GM12878 (cell line): ENCODE data around the gene SH2B3. TPM values are rescaled to one million over a fixed set of nuclear protein-coding genes. Genes with fewer than 3 reads are reported as not detected.

Source experiments
- ATAC-seq: fragments of 200-7000 bp; cut with Tn5 transposase; 3 replicates; pipeline ENCODE4 v1.9.1; 2020; ENCODE audit warnings: mild to moderate bottlenecking, moderate library complexity
- BruUV-seq: library from RNA; stranded (reverse); fragments of 400-500 nt; replicated peaks from 2 replicates; lab custom pipeline; 2021; lab: Mats Ljungman, UMichigan
- CTCF ChIA-PET: fragments of 300-600 bp; sonication (Branson Sonifier 250); formaldehyde crosslinking; extraction: SDS; loops from one replicate; lab custom pipeline; 2021; ENCODE audit warnings: inconsistent platforms; lab: Yijun Ruan, JAX
- POLR2A ChIA-PET: fragments of 350-600 bp; formaldehyde crosslinking; extraction: SDS; loops from one replicate; lab custom pipeline; 2021; ENCODE audit warnings: inconsistent platforms; lab: Charles Lee
- RAD21 ChIA-PET: fragments of 300-600 bp; sonication (Branson Sonifier 250); formaldehyde crosslinking; loops from one replicate; lab custom pipeline; 2023; ENCODE audit warnings: antibody characterized with exemption; ENCODE audit not compliant: unreplicated experiment; lab: Charles Lee
- SMC1A ChIA-PET: fragments of 300-600 bp; sonication (Branson Sonifier 250); formaldehyde crosslinking; loops from one replicate; lab custom pipeline; 2023; ENCODE audit not compliant: unreplicated experiment, uncharacterized antibody; lab: Charles Lee
- DNase-seq: peaks from one replicate; pipeline ENCODE4 v3.0.0-alpha.2; 2011; ENCODE audit warnings: low read depth, low spot score
- FAIRE-seq: peaks from 3 replicates; lab custom pipeline; 2011; peaks lifted over from hg19 to GRCh38; lab: Jason Lieb, UNC
- H2AFZ ChIP-seq: 2 replicates; pipeline ENCODE4 v1.6.0; 2011; ENCODE audit warnings: low read depth, low read length, control low read depth; ENCODE audit not compliant: control insufficient read depth
- H3K27ac ChIP-seq: 2 replicates; pipeline ENCODE4 v1.5.1; 2011; ENCODE audit warnings: control low read depth; ENCODE audit not compliant: control insufficient read depth, insufficient read depth
- H3K27me3 ChIP-seq, 2 experiments: replicated peaks in 1 of 2; 2 replicates each; pipeline versions ENCODE4 v1.6.0 to v1.6.1; 2011; ENCODE audit warnings: low read length in 1 of 2; ENCODE audit not compliant: control insufficient read depth in 2 of 2, insufficient read depth in 2 of 2
- H3K36me3 ChIP-seq, 2 experiments: 2 replicates each; pipeline ENCODE4 v1.5.1; 2011; ENCODE audit warnings: low read length in 1 of 2; ENCODE audit not compliant: control insufficient read depth in 2 of 2, insufficient read depth in 2 of 2
- H3K4me1 ChIP-seq: 2 replicates; pipeline ENCODE4 v1.6.1; 2011; ENCODE audit warnings: mild to moderate bottlenecking, low read length, moderate library complexity, mixed read lengths; ENCODE audit not compliant: control insufficient read depth, insufficient read depth
- H3K4me2 ChIP-seq: 2 replicates; pipeline ENCODE4 v1.6.0; 2011; ENCODE audit warnings: control low read depth; ENCODE audit not compliant: control insufficient read depth, insufficient read depth
- H3K4me3 ChIP-seq: fragments of 200-600 bp; sonication (generic); 2 replicates; pipeline ENCODE4 v1.5.1; 2016
- H3K79me2 ChIP-seq: 2 replicates; pipeline ENCODE4 v1.6.0; 2011; ENCODE audit warnings: low read length; ENCODE audit not compliant: control insufficient read depth, insufficient read depth
- H3K9ac ChIP-seq: 2 replicates; pipeline ENCODE4 v1.8.0; 2011; ENCODE audit warnings: low read length, control low read depth, mixed read lengths; ENCODE audit not compliant: control insufficient read depth, insufficient read depth
- H3K9me3 ChIP-seq: replicated peaks from 3 replicates; pipeline ENCODE4 v1.5.1; 2011; ENCODE audit warnings: mild to moderate bottlenecking, low read length; ENCODE audit not compliant: control insufficient read depth, insufficient read depth
- H4K20me1 ChIP-seq: 2 replicates; pipeline ENCODE4 v1.6.0; 2011; ENCODE audit not compliant: control insufficient read depth, insufficient read depth
- BHLHE40 ChIP-seq, 2 experiments: fragments of 450-650 bp in 1 of 2; IDR thresholded peaks; 2 replicates each; pipeline ENCODE4 v1.6.1; 2011 to 2017; ENCODE audit warnings: low read depth in 2 of 2, borderline replicate concordance in 1 of 2, improper control_type of control experiment in 1 of 2, low read length in 1 of 2, mild to moderate bottlenecking in 1 of 2
- HDAC6 ChIP-seq: fragments of 200-600 bp; sonication (generic); IDR thresholded peaks from one replicate; pipeline ENCODE4 v1.8.0; 2017; ENCODE audit warnings: antibody characterized with exemption; ENCODE audit not compliant: unreplicated experiment
- JUND ChIP-seq: IDR thresholded peaks from 2 replicates; pipeline ENCODE4 v1.6.1; 2012; ENCODE audit warnings: low read depth, mild to moderate bottlenecking, low read length, improper control_type of control experiment, moderate library complexity
- ZNF384 ChIP-seq: IDR thresholded peaks from 2 replicates; pipeline ENCODE4 v1.6.1; 2012; ENCODE audit warnings: low read depth, mild to moderate bottlenecking, low read length, improper control_type of control experiment, borderline replicate concordance
- ZSCAN29 ChIP-seq: fragments of 450-650 bp; IDR thresholded peaks from 2 replicates; pipeline ENCODE4 v1.6.1; 2017; ENCODE audit warnings: mild to moderate bottlenecking, moderate library complexity
- WGBS: methylation state at CpG from one replicate; pipeline ENCODE4 v1.1.6; 2016; ENCODE audit warnings: low lambda C conversion rate; ENCODE audit not compliant: insufficient replicate concordance, insufficient coverage; ENCODE audit errors: missing lambda C conversion rate; 5-methylcytosine and 5-hydroxymethylcytosine counted together
- in situ Hi-C: fragments of 300-500 bp; cut with MboI; formaldehyde crosslinking; loops from 9 replicates; pipeline ENCODE4 v1.14.3; 2018; ENCODE audit warnings: mixed read lengths
- intact Hi-C: fragments of 100-400 bp; cut with micrococcal nuclease; formaldehyde crosslinking; loops from one replicate; pipeline ENCODE4 v1.14.2; 2022; ENCODE audit not compliant: unreplicated experiment
- polyA plus RNA-seq, 11 experiments: library from polyadenylated mRNA; depleted of rRNA in 4 of 11; unstranded in 6 of 11; stranded (reverse) in 5 of 11; fragments of >200 nt; fragmentation: Nextera tagmentation in 4 of 11; fragmentation: Illumina TruSeq in 1 of 11; extraction: Ambion mirVana in 4 of 11; extraction: Trizol in 1 of 11; gene quantifications; 1 replicate in 1 of 11; 2 replicates in 10 of 11; pipeline versions ENCODE4 v1.2.1 to v1.2.3, GENCODE V29; 2011 to 2016; ENCODE audit warnings: inconsistent platforms in 2 of 11, missing spikeins in 2 of 11, low read depth in 1 of 11
- total RNA-seq, 4 experiments: library from RNA; depleted of rRNA in 3 of 4; stranded (reverse); fragments of >200 nt in 3 of 4; fragmentation: Illumina TruSeq in 1 of 4; extraction: Trizol in 1 of 4; gene quantifications; 2 replicates each; pipeline versions ENCODE4 v1.2.1 to v1.2.3, GENCODE V29; 2013 to 2021
- TF ChIP-seq, protein P1 (sequence below): IDR thresholded peaks from 2 replicates; pipeline ENCODE4 v1.6.1; 2012; ENCODE audit warnings: low read depth, low read length, improper control_type of control experiment
- TF ChIP-seq, protein P2 (sequence below): fragments of 450-650 bp; IDR thresholded peaks from 2 replicates; pipeline ENCODE4 v1.6.1; 2017; ENCODE audit warnings: mild to moderate bottlenecking, moderate library complexity
- TF ChIP-seq, protein P3 (sequence below): fragments of 450-650 bp; IDR thresholded peaks from 2 replicates; pipeline ENCODE4 v1.6.1; 2017; ENCODE audit warnings: borderline replicate concordance
- TF ChIP-seq, protein P4 (sequence below): fragments of 450-650 bp; formaldehyde crosslinking; IDR thresholded peaks from 2 replicates; pipeline ENCODE4 v1.4.0; 2022; ENCODE audit warnings: mild to moderate bottlenecking, moderate library complexity
- TF ChIP-seq, protein P5 (sequence below): IDR thresholded peaks from 2 replicates; pipeline ENCODE4 v1.6.1; 2012; ENCODE audit warnings: low read length, inconsistent platforms

SH2B3 gene
- total and polyA plus RNA-seq, 10 of the 15 experiments (the other 5 are each of a cell fraction or from before 2014, with no cell fraction given) = 5.8 to 46.4 (median 23.3) TPM

DNA sequence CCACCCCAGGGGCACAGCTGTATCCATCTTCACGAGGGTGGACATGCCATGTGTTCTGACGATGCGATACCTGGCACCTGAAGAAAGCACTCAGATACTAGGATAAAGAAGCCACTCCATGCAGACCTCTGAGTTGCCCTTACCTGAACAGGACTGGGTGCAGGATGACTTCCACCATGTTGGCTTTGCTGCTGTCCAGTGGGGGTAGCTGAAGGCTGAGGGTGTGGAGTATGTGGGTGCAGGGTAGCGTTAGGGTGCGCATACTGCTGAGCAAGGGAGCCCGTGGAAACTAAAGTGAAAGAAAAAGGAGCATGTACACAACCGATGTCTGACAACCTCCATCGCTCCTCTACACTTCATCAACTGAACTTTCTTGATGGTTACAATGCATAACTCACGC, 51.3 kb downstream of the SH2B3 start (continued):
- TF ChIP-seq BHLHE40 (IDR thresholded peaks at IDR 0.05; ENCODE audit: borderline replicate concordance in 1 of 2, low read depth in 2 of 2, low read length in 1 of 2) (no peak), HDAC6 (no peak), ZSCAN29 (no peak), JUND (no peak), ZNF384 (no peak)
- TF ChIP-seq, protein P1, sequence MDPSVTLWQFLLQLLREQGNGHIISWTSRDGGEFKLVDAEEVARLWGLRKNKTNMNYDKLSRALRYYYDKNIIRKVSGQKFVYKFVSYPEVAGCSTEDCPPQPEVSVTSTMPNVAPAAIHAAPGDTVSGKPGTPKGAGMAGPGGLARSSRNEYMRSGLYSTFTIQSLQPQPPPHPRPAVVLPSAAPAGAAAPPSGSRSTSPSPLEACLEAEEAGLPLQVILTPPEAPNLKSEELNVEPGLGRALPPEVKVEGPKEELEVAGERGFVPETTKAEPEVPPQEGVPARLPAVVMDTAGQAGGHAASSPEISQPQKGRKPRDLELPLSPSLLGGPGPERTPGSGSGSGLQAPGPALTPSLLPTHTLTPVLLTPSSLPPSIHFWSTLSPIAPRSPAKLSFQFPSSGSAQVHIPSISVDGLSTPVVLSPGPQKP = no peak
- TF ChIP-seq, protein P2, sequence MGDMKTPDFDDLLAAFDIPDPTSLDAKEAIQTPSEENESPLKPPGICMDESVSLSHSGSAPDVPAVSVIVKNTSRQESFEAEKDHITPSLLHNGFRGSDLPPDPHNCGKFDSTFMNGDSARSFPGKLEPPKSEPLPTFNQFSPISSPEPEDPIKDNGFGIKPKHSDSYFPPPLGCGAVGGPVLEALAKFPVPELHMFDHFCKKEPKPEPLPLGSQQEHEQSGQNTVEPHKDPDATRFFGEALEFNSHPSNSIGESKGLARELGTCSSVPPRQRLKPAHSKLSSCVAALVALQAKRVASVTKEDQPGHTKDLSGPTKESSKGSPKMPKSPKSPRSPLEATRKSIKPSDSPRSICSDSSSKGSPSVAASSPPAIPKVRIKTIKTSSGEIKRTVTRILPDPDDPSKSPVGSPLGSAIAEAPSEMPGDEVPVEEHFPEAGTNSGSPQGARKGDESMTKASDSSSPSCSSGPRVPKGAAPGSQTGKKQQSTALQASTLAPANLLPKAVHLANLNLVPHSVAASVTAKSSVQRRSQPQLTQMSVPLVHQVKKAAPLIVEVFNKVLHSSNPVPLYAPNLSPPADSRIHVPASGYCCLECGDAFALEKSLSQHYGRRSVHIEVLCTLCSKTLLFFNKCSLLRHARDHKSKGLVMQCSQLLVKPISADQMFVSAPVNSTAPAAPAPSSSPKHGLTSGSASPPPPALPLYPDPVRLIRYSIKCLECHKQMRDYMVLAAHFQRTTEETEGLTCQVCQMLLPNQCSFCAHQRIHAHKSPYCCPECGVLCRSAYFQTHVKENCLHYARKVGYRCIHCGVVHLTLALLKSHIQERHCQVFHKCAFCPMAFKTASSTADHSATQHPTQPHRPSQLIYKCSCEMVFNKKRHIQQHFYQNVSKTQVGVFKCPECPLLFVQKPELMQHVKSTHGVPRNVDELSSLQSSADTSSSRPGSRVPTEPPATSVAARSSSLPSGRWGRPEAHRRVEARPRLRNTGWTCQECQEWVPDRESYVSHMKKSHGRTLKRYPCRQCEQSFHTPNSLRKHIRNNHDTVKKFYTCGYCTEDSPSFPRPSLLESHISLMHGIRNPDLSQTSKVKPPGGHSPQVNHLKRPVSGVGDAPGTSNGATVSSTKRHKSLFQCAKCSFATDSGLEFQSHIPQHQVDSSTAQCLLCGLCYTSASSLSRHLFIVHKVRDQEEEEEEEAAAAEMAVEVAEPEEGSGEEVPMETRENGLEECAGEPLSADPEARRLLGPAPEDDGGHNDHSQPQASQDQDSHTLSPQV = no peak
- TF ChIP-seq, all 136 proteins: peak for 0

DNA sequence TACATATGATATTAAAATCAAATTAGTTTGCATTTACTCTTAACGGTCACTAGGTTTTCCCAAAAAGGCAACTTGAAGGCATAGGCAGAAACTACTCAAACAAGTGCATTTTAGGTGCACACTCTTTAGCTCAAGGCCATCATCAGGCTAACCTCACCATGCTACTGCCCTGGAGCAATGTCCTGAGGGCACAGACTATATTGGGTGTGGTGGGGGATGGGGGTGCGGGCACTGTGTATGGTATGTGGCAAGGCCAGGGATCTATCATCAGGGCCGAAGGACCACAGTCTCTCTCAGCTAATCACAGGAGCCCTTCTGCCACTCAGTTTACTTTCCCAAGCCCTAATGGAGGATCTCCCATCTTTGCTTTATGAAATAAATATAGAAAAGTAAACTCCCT, 51.9 kb downstream of the SH2B3 start:
- in situ Hi-C loops (no loop called here), intact Hi-C loops (no loop called here)
- RAD21 ChIA-PET = no interaction called here
- no peak overlapping the region for H3K4me2 ChIP-seq
- FAIRE-seq (no peak), ATAC-seq (no peak), DNase-seq (no peak)
- peaks cover 9 to 17% of the 10 kb centered on the region in 2 experiments for H3K36me3 ChIP-seq
- peaks cover 2% of the 10 kb centered on the region for H3K4me1 ChIP-seq
- no peaks in the 10 kb centered on the region for H4K20me1 ChIP-seq
- H3K9me3 ChIP-seq = no peaks in the 10 kb centered on the region
- BruUV-seq = no TSS peak
- SMC1A ChIA-PET = interaction anchor here (16.8 kb wide), 1 partner anchor 55 kb away, joined by 605 read pairs; the partner anchor contains the start of gene SH2B3
- CTCF ChIA-PET = interaction anchor here (0.9 to 27.3 kb wide), 3 partner anchors 9 to 332 kb away, joined by 3 to 1117 read pairs (median 4); partner anchors contain the start of gene SH2B3
- WGBS = 98% methylated on average over 3 of the region's 3 CpGs
- H2AFZ ChIP-seq = no peak overlapping the region
- H3K4me3 ChIP-seq = no peak overlapping the region
- no peak overlapping the region for H3K9ac ChIP-seq
- no peaks in the 10 kb centered on the region for H3K27me3 ChIP-seq
- no peak overlapping the region for H3K27ac ChIP-seq
- POLR2A ChIA-PET = no interaction called here
- H3K79me2 ChIP-seq = no peaks in the 10 kb centered on the region
- TF ChIP-seq, protein P3, sequence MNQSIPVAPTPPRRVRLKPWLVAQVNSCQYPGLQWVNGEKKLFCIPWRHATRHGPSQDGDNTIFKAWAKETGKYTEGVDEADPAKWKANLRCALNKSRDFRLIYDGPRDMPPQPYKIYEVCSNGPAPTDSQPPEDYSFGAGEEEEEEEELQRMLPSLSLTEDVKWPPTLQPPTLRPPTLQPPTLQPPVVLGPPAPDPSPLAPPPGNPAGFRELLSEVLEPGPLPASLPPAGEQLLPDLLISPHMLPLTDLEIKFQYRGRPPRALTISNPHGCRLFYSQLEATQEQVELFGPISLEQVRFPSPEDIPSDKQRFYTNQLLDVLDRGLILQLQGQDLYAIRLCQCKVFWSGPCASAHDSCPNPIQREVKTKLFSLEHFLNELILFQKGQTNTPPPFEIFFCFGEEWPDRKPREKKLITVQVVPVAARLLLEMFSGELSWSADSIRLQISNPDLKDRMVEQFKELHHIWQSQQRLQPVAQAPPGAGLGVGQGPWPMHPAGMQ = no peak
- TF ChIP-seq, protein P4, sequence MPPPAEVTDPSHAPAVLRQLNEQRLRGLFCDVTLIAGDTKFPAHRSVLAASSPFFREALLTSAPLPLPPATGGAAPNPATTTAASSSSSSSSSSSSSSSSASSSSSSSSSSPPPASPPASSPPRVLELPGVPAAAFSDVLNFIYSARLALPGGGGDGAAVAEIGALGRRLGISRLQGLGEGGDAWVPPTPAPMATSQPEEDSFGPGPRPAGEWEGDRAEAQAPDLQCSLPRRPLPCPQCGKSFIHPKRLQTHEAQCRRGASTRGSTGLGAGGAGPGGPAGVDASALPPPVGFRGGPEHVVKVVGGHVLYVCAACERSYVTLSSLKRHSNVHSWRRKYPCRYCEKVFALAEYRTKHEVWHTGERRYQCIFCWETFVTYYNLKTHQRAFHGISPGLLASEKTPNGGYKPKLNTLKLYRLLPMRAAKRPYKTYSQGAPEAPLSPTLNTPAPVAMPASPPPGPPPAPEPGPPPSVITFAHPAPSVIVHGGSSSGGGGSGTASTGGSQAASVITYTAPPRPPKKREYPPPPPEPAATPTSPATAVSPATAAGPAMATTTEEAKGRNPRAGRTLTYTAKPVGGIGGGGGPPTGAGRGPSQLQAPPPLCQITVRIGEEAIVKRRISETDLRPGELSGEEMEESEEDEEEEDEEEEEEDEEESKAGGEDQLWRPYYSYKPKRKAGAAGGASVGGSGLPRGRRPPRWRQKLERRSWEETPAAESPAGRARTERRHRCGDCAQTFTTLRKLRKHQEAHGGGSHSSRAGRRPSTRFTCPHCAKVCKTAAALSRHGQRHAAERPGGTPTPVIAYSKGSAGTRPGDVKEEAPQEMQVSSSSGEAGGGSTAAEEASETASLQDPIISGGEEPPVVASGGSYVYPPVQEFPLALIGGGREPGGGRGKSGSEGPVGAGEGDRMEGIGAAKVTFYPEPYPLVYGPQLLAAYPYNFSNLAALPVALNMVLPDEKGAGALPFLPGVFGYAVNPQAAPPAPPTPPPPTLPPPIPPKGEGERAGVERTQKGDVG (CRISPR knock-in tag) = no peak
- TF ChIP-seq, protein P5, sequence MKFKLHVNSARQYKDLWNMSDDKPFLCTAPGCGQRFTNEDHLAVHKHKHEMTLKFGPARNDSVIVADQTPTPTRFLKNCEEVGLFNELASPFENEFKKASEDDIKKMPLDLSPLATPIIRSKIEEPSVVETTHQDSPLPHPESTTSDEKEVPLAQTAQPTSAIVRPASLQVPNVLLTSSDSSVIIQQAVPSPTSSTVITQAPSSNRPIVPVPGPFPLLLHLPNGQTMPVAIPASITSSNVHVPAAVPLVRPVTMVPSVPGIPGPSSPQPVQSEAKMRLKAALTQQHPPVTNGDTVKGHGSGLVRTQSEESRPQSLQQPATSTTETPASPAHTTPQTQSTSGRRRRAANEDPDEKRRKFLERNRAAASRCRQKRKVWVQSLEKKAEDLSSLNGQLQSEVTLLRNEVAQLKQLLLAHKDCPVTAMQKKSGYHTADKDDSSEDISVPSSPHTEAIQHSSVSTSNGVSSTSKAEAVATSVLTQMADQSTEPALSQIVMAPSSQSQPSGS = no peak
